Mucosa of stomach (tissue), 1 donor: ENCODE data around the gene ARSG.
"Not testable (repeated sequence)": the region's sequence is repeated elsewhere in the genome, so short reads cannot be mapped to it uniquely, and the experiment has no call there.

Experiments used
- H3K27me3 ChIP-seq: one replicate; pipeline ENCODE4 v1.7.0; 2013; ENCODE audit warnings: mild to moderate bottlenecking, low read length; ENCODE audit not compliant: control insufficient read depth, insufficient read depth
- H3K36me3 ChIP-seq: one replicate; pipeline ENCODE4 v1.7.0; 2013; ENCODE audit warnings: low read length; ENCODE audit not compliant: control insufficient read depth, insufficient read depth
- H3K4me1 ChIP-seq: one replicate; pipeline ENCODE4 v1.7.0; 2013; ENCODE audit warnings: mild to moderate bottlenecking, low read length; ENCODE audit not compliant: control insufficient read depth, insufficient read depth
- H3K4me3 ChIP-seq: one replicate; pipeline ENCODE4 v1.7.0; 2013; ENCODE audit warnings: low read length
- H3K9ac ChIP-seq: one replicate; pipeline ENCODE4 v1.7.0; 2013; ENCODE audit warnings: mild to moderate bottlenecking, low read length, moderate library complexity
- H3K9me3 ChIP-seq: one replicate; pipeline ENCODE4 v1.7.0; 2013; ENCODE audit warnings: mild to moderate bottlenecking, low read length, moderate library complexity; ENCODE audit not compliant: control insufficient read depth
- donor health status: Pancreatic carcinoma.

Gene ARSG

DNA sequence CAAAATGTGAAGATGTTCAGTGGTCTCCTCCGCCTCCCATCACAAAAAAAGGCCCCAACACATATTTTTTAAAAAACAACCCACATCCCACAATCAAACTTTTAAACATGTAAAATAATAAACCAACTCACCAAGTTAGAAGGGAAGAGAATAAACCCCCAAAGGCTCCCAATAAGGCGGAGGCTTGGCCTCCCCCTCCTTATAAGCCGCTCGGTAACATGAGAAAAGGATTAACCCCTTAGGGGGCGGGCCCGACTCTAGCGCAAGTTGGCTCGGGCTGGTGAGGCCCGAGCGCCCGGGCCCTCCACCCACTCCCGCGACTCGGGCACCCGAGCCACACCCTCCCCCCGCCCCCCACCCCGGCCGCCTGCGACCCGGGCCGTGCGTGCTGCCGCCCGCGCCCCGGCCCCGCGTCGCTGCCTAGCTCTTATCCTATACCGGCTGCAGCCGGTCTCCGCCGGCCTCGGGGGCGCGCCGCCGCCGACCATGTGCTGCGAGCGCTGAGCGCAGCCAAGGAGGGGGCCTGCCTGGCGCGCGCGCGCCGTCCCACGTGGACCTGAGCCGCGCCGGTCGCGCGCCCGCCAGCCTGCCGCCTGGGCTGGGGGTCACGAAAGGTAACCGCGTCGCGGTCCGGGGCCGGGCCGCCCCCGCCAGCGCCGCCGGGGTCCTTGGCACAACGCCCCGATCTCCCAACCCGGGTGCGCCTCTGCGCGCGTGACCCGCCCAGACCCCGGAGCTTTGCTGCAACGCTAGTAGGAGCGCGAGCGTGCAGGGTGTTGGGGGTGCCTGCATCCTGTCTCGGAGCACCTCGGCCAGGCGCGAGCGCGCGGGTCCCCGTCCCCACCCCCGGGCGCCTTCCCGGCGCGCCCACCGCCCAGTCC lies at the start of gene ARSG, which contains the start of gene SLC16A6:
Gene ARSG (plus strand): TSS at position 541 of the 881 bp plus-strand sequence. CDS start 15,999 bp downstream, outside the sequence.
Gene SLC16A6 (minus strand): TSS at position 173 of the 881 bp plus-strand sequence. CDS start 12,807 bp downstream, outside the sequence.
- H3K9ac ChIP-seq = peak within 1 kb of the TSS; percentile 80
- peak within 1 kb of the TSS; percentile 44 for H3K4me3 ChIP-seq
- no peaks in the 10 kb centered on the region for H3K36me3 ChIP-seq
- peaks cover 8% of the 10 kb centered on the region for H3K4me1 ChIP-seq
- H3K9me3 ChIP-seq = no peaks in the 10 kb centered on the region
- peaks cover 12% of the 10 kb centered on the region for H3K27me3 ChIP-seq

DNA sequence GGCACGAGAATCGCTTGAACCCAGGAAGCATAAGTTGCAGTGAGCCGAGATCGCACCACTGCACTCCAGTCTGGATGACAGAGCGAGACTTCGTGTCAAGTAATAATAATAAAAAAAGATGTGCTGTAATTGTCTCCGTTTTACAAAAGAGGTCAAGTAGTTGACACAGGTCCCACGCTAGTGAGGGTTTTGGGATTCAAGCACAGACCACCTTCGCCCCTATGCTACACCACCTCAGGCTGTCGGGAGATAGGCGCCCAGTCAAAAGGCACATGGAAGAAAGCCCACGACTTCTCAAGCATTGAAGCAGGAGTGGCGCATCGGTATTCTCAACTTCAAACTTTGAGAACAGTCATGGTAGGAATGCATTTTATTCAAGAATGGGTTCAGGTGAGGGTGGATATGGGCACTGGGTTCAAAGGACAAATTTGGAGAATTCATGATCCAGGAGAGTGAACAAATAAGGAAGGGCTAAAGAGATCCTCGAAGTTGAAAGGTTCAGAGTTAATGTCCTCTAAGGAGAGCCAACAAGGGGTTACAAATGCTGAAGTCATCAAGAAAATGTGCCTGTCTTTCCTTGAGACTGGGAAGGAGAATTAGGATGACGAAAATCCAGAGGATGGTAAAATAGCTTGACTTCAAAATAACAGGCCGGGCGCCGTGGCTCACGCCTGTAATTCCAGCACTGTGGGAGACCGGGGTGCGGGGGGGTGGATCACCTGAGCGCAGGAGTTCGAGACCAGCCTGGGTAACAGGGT lies 44.8 kb upstream of the ARSG start:
- no peaks in the 10 kb centered on the region for H3K9me3 ChIP-seq
- no peak overlapping the region for H3K4me3 ChIP-seq
- H3K4me1 ChIP-seq = peaks cover 8% of the 10 kb centered on the region
- no peak overlapping the region for H3K9ac ChIP-seq
- no peaks in the 10 kb centered on the region for H3K36me3 ChIP-seq
- H3K27me3 ChIP-seq = no peaks in the 10 kb centered on the region

DNA sequence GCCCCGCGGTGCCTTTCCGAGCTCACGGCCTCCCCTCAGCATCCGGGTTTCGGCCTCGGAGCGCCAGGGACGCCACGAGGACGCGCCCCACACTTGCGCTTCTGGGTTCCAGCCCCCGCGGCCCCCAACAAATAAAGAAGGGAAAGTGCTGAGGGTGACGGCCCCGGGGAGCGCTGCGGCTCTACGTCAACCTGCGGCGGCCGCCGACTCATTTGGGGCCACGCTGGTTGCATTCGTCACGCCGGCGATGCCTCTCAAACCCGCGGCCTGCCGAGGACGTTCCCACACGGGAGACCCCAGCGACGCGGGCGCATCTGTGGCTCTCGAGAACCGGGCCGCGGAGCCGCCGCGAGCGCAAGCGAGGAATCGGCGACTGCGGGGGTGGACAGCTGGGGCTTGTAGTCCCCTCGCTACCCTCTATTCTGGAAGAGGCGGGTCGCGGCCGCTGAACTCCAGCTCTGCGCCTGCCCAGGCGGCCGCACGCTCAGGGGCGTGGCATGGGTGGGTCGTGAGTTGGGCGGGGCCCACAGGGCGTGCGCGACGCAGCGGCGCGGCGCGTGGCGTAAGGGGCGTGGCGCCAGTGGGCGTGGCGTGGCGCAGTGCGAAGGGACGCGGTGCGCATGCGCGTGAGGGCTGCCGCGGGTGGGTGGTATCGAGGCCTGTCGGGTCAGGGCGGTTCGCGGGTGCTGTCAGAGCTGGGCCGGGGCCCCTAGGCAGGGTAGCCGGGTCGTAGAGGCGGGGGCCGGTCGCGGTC lies 43.7 kb upstream of the ARSG start, which contains the start of gene AMZ2:
Gene AMZ2 (plus strand): TSS at position 599 of the 754 bp plus-strand sequence. CDS start 2,145 bp downstream, outside the sequence.
- H3K4me3 ChIP-seq = peak within 1 kb of the TSS; percentile 83
- peaks cover 8% of the 10 kb centered on the region for H3K4me1 ChIP-seq
- peak within 1 kb of the TSS; percentile 97 for H3K9ac ChIP-seq
- no peaks in the 10 kb centered on the region for H3K27me3 ChIP-seq
- no peaks in the 10 kb centered on the region for H3K36me3 ChIP-seq
- no peaks in the 10 kb centered on the region for H3K9me3 ChIP-seq

DNA sequence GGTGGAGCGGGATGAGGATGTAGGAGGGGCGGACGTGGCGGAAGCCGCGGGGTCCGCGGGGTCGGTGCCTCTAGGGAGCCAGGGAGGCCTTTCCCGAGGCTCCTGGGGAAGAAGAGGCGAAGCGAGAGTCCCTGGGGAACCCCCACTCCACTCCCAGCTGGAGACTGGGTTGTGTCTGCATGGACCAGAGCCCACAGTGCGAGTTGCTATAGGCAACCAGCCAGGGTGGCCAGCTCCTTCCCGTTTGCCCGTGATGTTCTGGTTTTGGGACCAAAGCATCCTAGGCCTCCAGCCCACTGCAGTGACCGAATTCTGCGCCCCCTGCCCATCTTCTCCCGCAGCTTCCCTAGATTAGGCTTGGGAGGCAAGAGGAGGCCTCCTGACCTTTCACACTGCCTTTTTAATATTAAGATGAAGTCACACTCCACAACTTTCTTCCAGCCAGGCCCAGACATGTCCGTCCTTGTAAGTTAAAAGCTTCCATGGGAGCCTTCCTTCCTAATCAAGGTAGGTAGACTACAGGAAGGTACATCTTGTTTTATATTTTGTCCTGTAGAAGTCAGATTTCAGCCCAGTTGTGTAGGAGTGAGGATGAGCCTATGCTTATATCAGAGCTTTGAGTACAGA lies 43.0 kb upstream of the ARSG start:
- Histone ChIP-seq H3K36me3 (no peaks in the 10 kb centered on the region), H3K27me3 (no peaks in the 10 kb centered on the region), H3K9me3 (no peaks in the 10 kb centered on the region), H3K4me1 (peaks cover 8% of the 10 kb centered on the region), H3K9ac (peak overlapping the region; percentile 97), H3K4me3 (peak overlapping the region; percentile 83)

DNA sequence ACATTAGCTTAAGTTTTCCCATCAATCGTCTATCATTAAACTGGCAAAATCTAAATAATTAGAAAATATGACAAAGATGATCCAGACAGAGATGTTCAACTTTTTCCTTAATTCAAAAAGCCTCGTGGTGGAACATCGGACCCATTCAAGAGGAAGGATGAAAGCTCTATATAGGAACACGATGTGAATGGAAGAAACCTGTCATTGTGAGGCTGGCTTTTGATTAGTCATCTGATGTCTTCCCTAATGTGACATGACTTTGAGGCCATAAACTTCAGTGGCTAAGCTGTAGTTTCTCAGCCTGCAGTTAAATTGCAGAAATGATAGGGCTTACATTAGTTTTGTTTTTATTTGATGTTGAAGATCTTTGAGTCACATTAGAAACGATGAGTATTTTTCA lies 42.4 kb upstream of the ARSG start:
- H3K9me3 ChIP-seq = no peaks in the 10 kb centered on the region
- H3K9ac ChIP-seq = peak overlapping the region; percentile 97
- H3K27me3 ChIP-seq = no peaks in the 10 kb centered on the region
- no peaks in the 10 kb centered on the region for H3K36me3 ChIP-seq
- H3K4me3 ChIP-seq = no peak overlapping the region
- peaks cover 8% of the 10 kb centered on the region for H3K4me1 ChIP-seq

DNA sequence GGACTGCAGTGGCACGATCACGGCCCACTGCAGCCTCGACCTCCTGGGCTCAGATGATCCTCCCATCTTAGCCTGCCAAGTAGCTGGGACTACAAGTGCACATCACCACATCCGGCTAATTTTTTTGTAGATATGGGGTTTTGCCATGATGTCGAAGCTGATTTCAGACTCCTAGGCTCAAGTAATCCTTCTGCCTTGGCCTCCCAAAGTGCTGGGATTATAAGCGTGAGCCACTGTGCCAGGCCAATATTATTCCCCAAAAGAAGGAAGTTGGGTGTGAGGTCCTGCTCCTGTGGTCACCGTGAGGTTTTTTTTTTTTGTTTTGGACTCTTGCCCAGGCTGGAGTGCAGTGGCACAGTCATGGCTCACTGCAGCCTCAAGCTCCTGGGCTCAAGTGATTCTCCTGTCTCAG lies 41.9 kb upstream of the ARSG start:
- Histone ChIP-seq H3K36me3 (no peaks in the 10 kb centered on the region), H3K9ac (no peak overlapping the region), H3K27me3 (no peaks in the 10 kb centered on the region), H3K4me3 (no peak overlapping the region), H3K9me3 (no peaks in the 10 kb centered on the region), H3K4me1 (peaks cover 8% of the 10 kb centered on the region)

DNA sequence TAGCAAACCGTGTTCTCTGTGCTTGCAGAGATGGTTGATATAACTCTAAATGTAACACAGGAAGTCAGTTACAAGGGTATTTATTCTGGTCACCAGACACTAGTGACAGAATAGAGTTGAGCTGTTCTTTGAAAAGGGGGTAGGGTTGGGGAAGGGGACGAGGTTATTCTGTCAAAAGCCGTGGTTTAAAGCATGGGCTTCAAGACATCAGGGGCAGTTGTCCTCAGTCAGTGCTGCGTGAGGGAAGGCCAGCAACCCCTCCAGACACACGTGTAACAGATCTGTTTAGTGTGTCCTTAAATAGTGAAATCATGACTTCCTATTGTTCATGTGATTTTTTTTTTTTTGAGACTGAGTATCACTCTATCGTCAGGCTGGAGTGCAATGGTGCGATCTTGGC lies 37.9 kb upstream of the ARSG start:
- H3K4me1 ChIP-seq, H3K4me3 ChIP-seq, H3K27me3 ChIP-seq, H3K36me3 ChIP-seq, H3K9ac ChIP-seq, H3K9me3 ChIP-seq: not testable (repeated sequence)

DNA sequence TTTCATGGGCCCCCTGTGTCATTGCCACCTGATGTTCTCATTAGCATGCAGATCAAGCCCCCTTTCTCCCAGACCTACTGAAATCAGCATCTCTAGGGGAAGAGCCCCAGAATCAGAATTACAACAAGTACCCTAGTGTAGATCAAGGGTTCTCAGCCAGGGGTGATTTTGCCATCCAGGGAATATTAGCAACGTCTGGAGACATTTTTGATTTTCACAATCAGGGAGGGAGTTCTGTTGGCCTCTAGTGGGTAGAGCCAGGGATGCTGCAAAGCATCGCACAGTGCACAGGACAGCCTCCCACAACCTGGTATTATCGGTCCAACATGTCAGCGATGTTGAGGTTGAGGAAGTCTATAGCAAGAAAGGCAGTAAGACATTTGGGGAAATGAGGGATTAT lies 36.1 kb upstream of the ARSG start:
- no peaks in the 10 kb centered on the region for H3K4me1 ChIP-seq
- H3K4me3 ChIP-seq = no peak overlapping the region
- no peak overlapping the region for H3K9ac ChIP-seq
- no peaks in the 10 kb centered on the region for H3K9me3 ChIP-seq
- H3K36me3 ChIP-seq = no peaks in the 10 kb centered on the region
- H3K27me3 ChIP-seq = no peaks in the 10 kb centered on the region

DNA sequence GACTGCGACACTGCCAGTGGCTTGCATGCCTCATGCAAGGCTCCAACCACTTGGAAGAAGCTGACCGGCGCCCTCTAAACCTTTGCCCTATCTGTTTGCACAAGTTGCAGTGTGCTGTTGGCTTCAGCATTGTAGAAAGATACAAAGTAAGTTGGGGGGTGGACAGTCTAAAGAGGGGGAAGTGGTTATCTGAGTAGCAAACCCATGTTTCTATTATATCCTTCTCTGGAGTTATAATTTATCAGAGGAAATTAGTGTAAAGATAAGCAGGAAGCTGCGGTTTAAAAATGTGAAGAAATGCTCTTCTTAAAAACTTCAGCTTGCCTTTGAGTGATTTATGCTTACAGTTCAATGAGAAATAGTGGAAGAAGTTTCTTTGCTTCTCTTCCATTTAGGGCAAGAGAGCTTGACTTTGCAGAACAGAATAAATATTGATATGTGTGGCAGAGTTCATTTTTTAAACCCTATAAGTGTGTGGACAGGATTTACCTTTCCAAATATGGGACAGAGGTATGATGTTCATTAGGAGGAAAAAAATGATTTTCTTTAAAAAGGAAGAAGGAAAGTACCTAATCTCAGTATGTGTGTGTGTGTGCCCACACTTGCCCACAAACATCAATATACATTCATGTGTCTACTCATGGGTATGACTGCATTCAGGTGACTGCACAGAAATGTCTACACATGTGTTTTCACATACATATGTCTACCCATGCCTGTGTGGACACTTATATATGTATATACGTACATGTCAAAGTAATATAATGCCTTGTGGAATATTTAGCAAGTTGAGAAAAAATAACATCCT lies 35.4 kb upstream of the ARSG start:
- Histone ChIP-seq H3K9ac (no peak overlapping the region), H3K27me3 (no peaks in the 10 kb centered on the region), H3K9me3 (no peaks in the 10 kb centered on the region), H3K36me3 (no peaks in the 10 kb centered on the region), H3K4me3 (no peak overlapping the region), H3K4me1 (no peaks in the 10 kb centered on the region)

DNA sequence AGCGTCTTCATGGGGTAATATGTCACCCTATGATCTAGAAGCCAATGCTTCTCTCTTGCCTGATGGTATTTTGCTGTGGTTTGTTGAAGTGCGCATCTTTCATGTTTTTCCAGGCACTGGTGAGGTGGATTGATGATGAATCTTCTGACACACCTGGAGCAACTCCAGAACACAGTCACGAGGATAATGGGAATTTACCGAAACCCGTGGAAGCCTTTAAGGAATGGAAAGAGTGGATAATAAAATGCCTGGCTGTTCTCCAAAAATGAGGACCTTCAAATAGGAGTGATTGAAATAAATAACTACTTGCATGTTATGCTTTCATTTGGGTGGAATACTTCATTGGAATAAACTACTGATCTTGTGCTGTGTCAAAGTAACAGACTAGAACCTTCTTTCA lies 34.6 kb upstream of the ARSG start:
- not testable (repeated sequence) for H3K9ac ChIP-seq, H3K27me3 ChIP-seq, H3K4me3 ChIP-seq, H3K9me3 ChIP-seq, H3K4me1 ChIP-seq, H3K36me3 ChIP-seq

DNA sequence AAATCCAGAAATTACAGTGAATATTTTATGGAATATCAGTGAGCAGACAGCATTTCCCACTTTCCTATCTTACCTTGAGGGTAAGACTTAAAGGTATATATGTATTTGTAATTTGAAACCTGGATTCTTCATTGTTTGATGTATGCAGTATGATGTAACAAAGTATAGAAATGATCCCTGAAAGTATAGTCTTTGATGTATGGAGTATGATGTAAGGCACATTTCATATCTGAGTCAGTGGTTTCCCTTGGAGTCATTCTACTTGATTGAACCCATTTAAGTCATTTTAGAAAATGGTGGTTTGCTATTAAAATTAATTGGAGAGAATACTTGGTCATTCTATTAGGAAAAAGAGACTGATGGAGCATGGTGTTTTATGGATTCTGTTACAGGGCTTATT lies 33.4 kb upstream of the ARSG start:
- Histone ChIP-seq H3K9me3 (no peaks in the 10 kb centered on the region), H3K4me3 (no peak overlapping the region), H3K36me3 (no peaks in the 10 kb centered on the region), H3K4me1 (no peaks in the 10 kb centered on the region), H3K27me3 (no peaks in the 10 kb centered on the region), H3K9ac (no peak overlapping the region)
